GM04504 (cell line): Measurements from ENCODE around the gene FOXK1.
"Not testable (repeated sequence)": the region's sequence is repeated elsewhere in the genome, so short reads cannot be mapped to it uniquely, and the experiment has no call there.

ENCODE experiments used
- DNase-seq: peaks from one replicate; pipeline ENCODE4 v3.0.0-alpha.2; 2012; ENCODE audit warnings: low read depth

The FOXK1 gene

DNA sequence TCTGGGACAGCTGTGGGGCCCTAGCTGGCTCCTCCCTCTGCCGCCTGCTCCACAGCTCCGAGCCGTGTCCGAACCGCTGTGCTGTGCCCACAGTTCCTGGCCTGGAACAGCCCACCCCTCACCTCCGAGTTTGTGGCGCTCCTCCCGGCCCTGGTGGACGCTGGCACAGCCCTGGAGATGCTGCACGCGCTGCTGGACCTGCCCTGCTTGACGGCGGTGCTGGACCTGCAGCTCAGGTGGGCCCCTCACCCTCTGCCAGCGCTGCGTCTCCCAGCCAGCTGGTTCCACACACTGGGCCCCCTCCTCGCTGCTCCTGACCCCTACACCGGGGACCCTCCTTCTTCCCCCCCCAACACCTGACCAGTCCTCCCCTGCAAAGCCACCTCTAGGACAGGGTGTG is 105.4 kb downstream of the FOXK1 start:
- no peak for DNase-seq

DNA sequence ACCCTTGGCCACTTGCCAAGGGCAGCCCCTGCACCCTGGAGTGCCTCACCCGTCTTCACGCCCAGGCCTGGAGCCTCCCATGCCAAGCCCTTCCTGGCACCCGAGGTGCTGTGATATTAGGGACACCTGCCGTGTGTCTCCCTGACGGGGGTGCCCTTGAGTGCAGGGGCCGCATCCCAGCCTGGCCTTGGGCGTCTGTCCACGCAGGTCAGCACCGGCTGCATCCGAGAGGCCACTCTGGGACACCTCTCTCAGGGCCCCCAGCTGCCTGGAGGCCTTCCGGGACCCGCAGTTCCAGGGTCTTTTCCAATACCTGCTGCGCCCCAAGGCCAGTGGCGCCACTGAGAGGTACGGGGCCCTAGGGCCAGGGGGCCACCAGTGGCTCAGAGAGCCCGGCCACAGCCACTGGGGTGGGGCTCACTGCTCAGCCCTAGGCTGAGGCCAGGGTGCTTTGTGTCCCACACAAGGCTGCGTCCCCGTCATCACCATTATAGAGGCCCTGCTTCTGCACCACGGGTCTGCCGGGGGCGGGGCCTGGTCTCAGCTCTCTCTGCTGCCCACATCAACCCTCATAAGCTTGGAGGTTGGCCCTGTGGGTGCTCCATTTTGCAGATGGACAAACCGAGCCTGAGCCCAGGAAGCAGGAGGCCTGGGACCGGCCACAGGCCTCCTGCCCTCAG is 106.0 kb downstream of the FOXK1 start:
- DNase-seq: no peak

DNA sequence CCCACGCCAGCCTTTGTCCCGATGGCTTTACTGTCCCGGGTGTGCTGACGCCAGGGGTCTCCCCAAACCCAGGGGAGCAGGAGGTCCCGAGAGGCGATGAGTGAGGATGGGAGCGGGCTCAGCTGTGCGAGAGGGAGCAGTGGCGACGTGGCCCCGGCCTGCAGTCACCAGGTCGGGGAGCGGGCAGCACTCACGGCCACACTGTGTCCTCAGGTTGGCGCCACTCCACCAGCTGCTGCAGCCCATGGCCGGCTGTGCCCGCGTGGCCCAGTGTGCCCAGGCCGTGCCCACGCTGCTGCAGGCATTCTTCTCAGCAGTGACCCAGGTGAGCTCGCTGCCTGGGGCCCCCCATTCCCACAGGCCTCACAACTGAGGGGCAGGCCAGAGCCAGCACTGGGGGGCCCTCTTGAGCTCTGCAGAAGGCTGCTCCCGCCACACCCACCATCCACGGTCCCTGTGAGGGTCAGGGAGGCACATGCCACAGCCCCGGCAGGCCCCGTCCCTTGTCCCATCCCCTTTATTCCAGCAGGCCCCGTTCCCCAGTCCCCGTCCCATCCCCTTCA is 106.6 kb downstream of the FOXK1 start:
- no peak for DNase-seq

DNA sequence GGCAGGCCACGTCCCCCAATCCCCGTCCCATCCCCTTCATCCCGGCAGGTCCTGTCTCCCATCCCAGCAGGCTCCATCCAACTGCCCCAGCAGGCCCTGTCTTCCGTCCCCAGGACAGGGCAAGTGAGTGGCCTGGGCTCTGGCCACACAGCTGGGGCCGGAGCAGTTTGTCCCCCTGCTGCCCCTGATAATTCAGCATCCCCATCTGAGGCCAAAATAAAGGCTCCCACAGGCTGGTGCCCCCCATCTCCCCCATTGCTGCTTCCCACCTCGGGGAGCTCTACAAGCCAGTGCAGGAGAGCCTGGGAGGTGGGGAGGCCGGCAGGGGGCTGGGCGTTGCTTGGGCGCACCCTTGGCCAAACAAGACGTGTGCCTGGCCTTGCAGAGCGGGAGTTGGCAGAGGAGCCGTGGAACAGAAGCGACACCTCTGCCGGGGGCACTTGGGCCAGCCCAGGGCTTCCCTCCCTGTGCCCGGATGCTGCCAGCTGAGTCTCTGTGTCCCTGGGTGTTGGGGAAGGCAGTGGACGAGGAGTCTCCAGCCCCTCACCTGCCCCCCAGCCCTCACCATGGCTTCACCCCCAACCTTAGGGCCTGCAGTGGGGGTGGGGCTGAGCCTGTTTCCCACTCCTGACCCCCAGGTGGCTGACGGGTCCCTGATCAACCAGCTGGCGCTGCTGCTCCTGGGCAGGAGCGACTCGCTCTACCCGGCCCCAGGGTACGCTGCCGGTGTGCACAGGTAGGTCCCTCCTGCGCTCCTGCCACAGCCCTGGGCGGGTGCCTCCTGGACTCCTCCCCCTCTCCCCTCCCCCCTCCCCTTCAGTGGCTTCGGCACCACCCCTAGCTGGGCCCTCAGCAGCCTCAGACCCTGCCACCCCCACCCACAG is 107.3 kb downstream of the FOXK1 start:
- DNase-seq: no peak

DNA sequence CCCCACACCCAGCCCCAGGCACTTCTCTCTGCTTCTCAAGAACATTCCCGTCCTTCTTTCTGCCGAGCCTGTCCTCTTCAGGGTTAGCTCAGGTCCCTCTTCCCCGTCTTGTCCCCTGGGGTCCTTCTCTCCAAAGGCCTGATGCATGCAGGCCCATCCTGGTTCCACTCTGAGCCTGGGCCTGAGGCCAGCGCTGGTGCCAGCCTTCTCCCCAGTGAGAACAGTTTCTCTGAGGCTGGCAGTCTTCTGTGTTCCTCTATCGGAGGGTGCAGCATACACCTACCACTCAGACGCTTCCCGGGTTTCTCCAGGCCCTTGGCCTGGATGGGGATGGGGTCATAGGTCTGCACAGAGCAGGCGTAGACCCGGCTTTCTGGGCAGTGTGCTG is 108.0 kb downstream of the FOXK1 start:
- no peak for DNase-seq

DNA sequence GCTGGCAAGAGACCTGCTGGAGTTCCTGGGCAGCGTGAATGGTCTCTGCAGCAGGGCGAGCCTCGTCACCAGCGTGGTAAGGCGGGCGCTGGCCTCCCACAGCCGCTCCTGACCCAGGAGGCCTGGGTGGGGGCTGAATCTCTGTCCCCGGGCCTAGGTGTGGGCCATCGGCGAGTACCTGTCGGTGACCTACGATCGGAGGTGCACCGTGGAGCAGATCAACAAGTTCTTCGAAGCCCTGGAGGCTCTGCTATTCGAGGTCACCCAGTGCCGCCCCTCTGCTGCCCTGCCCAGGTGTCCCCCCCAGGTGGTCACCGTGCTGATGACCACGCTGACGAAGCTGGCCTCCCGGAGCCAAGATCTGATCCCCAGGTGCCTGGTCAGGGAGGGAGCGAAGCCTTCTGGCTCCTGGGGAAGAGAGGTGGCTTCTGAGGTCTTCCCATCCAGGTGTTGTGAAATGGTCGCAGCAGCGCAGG is 108.5 kb downstream of the FOXK1 start:
- DNase-seq: no peak

DNA sequence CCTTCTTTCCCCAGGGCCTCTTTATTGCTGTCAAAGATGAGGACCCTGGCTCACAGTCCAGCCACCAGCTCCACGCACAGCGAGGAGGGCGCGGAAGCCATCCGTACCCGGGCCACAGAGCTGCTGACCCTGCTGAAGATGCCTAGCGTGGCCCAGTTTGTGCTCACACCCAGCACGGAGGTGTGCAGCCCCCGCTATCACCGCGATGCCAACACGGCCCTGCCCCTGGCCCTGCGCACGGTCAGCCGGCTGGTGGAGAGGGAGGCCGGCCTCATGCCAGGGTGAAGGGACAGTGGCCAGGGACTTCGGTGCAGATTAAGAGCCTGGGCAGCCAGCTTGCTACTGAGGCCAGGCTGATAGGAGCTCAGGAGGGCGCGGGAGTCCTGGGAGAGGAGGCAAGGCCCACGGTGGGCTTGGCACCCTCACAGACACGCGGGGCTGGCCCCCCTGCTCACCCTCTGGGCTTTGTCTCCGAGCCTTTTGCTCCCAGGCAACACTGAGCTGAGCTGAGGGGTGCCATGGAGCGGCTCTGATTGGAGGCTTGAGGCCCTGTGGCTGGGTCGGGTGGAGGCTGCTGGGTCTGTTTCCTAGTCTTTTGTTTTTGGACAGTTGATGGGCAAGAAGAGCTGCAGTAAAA is 109.1 kb downstream of the FOXK1 start:
- no peak for DNase-seq

DNA sequence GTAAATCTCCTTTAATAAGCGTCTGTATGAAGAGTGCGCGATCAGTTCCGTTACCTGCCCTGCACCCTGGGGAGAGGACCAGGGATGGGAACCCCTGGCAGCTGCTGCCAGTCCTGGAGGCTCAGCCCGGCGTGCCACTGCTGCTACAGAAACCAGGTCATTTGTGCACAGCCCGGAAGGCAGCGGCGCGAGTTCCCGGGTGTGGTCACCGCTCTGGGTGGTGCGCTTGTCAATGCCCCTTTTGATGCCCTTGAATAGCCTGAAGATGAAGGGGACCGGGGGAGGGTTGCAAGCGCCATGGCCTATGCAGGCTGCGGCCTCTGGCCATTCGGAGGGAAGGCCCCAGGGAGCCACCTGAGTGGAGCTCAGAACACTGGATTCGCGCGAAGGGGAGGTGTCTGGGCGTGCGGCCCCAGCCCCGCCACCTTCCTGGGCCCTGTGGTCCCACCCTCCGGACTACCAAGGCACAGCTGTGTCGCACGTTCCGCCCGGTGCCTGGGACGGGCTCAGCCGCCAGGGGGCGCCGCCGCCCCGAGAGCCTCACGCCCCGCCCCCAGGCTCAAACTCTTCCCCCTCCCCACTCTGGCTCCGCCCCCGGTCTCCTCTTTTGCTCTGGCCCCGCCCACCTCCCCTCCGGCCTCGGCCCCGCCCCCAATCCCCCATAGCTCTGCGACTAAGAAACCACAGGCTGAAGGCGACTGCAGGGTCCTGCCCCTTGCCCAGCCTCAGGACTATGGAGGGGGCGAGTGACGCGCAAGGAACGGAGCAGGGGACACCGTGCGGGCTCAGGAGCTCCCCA is 109.8 kb downstream of the FOXK1 start:
- no peak for DNase-seq

DNA sequence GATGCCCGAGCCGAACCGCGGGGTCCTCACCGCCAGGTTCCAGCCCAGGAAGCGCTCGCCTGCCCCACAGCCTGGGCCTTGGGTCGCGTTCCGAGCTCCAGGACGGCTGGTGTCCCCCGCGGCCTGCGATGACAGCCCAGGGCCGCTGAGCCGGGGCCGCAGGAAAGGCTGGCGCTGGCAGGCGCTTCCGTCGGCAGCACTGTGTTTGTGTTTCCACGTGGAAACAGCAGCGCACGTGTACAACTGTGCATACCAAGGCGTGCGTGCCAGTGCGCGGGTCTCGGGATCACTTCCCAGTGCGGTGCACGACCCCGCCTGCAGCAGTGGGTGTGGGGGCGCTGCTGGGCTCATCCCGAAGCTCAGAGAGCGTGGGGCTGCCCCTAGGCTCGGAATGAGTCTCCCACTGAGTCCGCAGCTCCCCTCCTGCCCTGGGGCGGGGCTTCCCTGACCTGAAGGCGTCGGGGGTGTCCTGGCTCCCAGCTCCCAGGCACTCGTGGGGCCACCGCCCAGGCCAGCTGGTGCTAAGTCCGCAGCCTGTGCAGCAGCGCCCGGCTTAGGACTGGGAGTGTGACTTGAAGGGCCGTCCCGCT is 110.5 kb downstream of the FOXK1 start:
- DNase-seq: no peak

DNA sequence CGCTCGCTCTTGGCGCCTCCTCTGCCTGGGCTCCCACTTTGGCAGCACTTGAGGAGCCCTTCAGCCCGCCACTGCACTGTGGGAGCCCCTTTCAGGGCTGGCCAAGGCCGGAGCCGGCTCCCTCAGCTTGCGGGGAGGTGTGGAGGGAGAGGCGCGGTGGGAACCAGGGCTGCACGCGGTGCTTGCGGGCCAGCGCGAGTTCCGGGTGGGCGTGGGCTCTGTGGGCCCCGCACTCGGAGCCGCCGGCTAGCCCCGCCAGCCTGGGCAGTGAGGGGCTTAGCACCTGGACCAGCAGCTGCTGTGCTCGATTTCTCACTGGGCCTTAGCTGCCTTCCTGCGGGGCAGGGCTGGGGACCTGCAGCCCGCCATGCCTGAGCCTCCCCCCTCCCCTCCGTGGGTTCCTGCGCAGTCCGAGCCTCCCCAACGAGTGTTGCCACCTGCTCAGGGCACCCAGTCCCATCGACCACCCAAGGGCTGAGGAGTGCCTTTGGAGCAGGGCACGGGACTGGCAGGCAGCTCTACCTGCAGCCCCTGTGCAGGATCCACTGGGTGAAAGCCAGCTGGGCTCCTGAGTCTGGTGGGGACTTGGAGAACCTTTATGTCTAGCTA is 111.4 kb downstream of the FOXK1 start:
- not testable (repeated sequence) for DNase-seq

DNA sequence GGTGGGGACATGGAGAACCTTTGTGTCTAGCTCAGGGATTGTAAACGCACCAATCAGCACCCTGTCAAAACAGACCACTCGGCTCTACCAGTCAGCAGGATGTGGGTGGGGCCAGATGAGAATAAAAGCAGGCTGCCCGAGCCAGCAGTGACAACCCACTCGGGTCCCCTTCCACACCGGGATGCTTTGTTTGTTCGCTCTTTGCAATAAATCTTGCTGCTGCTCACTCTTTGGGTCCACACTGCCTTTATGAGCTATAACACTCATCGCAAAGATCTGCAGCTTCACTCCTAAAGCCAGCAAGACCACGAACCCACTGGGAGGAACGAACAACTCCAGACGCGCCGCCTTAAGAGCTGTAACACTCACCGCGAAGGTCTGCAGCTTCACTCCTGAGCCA is 112.1 kb downstream of the FOXK1 start:
- DNase-seq: not testable (repeated sequence)

DNA sequence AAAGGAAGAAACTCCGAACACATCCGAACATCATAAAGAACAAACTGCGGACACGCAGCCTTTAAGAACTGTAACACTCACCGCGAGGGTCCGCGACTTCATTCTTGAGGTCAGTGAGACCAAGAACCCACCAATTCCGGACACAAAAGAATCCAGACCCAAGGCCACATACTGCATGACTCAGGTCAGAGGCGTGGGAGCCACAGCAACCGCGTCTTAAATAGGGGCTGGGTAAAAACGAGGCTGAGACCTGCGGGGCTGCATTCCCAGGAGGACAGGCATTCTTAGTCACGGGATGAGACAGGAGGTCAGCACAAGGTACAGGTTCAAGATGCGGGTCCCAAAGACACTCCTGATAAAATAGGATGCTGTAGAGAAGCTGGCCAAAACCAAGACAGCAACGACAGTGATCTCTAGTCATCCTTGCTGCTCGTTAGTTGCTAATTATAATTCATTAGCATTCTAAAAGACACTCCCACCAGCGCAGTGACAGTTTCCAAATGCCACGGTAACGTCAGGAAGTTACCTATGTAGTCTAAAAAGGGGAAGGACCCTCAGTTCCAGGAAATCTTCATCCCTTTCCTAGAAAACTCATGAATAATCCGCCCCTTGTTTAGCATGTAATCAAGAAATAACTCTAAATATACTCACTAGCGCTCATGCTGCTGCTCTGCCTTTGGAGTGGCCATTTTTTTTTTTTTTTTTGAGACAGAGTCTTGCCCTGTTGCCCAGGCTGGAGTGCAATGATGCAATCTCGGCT is 112.7 kb downstream of the FOXK1 start:
- DNase-seq: no peak

DNA sequence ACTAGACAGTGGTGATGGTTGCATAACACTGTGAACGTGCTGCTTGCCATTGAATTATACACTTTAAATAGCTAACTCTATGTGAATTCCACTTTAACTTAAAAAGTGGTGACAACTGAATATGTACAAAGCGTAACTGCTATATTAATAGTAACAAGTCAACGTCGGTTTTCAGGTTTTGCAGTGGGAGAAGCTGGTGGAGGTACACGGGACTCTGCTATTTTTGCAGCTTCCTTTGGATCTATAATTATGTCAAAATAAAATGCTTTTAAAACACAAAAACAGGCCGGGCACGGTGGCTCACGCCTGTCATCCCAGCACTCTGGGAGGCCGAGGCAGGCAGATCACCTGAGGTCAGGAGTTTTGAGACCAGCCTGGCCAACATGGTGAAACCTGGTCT is 114.4 kb downstream of the FOXK1 start:
- DNase-seq: no peak

DNA sequence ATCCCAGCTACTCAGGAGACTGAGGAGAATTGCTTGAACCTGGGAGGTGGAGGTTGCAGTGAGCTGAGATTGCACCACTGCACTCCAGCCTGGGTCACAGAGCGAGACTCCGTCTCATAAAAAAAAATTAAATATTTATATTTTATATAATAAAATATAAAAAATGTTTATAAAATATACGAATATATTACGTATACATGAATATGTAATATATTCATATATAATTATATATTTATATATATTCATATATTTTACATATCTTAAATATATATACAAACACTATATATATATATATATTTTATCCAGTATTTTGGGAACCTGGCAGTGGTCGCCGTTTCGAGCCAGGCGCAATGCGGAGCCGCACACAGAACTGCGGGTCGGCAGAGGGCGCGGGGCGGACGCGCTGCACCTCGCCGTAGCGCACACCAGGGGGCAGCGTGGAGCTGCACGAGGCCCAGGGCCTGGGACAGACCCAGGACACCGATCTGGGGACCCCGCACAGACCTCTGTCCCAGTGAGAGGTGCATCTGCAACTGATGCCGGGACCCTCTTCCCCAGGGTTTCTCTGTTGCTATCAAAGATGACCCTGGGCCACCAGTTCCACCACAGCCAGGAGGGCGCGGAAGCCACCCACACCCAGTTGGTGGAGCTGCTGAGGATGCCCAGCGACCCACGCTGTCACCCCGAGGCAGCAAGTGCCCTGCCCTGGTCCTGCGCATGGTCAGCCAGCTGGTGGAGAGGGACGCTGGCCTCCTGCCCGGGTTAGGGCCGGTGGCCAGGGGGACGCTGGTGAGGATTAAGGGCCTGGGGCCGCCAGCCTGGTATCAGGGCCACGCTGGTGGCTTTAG is 116.0 kb downstream of the FOXK1 start:
- no peak for DNase-seq

DNA sequence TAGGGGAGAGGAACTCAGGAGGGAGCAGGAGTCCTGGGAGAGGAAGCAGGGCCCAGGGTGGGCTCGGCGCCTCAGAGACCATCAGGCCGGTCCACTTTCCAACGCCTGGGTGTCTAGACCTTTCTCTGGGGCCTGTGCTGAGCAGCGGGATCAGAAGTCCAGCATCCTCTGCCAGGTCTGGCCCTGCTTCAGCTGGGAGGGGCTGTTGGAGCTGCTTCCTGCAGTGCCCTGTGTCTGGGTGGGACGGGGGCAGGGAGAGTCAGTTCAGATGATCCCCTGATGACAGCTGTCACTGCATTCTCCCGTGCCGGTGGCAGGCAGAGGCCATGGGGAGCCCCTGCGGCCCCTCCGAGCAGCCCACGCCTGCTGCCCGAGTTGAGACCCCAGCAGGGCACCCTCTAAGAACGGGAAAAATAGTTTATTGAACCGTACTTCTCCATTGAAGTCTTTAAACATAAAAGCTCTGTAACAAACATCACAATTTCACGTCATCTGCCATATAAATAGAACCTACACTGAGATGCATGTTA is 116.7 kb downstream of the FOXK1 start:
- no peak for DNase-seq

DNA sequence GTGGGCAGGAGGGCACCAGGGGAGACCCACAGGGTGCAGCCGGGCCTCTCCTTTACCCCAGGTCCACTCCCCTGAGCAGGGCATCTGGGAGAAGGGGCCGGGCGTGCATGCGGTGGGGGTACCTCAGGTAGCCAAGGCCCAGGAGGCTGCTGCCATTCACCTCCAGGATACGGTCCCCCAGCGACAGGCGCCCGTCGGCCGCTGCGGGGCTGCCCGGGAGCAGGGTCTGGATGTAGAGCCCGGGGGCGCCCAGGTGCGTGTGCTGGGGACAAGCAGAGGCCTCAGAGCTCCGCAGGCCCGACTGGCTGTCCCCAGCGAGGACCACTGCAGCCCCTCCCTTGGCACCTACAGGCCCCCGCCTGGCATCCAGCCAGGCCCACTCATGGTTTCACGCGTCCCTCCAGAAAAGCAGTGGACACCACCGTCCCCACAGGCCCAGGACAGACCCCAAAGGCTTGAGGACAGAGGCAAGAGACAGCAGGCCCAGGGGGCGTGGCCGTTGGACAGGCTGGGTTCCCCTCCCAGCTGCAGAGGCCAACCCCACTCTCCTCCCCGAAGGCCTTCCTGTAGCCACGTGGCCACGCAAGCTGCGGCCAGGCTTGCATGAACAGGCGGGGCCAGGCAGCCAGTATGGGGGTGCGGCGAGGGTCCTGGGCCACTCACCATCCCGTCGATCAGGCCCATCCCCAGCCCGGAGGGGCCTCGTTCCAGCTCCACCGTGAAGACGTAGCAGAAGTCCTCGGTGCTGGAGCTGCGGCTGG is 117.6 kb downstream of the FOXK1 start:
- DNase-seq: no peak

DNA sequence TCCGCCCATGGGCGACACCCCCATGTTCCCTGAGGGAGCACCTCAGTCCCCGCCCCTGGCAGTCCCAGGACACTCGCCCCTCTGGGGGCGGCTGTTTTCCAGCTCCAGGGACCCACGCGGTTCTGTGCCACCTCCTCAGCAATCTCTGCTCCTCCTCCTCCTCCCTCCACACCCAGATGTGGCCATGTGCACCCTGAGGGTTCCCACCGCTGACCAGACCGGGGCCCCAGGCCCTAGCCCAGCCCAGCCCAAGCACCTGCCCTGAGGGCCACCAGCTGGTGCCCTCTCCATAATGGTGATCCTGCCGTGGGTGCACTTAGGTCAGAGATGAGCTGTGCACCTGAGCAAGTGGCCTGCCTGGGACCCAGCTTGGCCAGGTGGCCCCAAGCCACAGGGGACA is 118.4 kb downstream of the FOXK1 start:
- no peak for DNase-seq
